Fibroblast of lung (primary cell): ENCODE results near the gene SAFB2.

Source experiments
- EZH2 ChIP-seq: IDR thresholded peaks from 2 replicates; pipeline ENCODE4 v1.5.1; 2012; ENCODE audit warnings: low read length, control low read depth, mild to moderate bottlenecking; ENCODE audit errors: missing control alignments
- TF ChIP-seq, protein P1 (sequence below), 2 donors: IDR thresholded peaks in 1 of 2; conservative IDR thresholded peaks in 1 of 2; 1 replicate in 1 of 2; 2 replicates in 1 of 2; pipeline ENCODE4 v1.5.1; 2011 to 2012; ENCODE audit warnings: low read length in 2 of 2, control low read depth in 1 of 2, inconsistent platforms in 1 of 2, low read depth in 1 of 2, mild to moderate bottlenecking in 1 of 2

GRCh38 chr19:5578097-5578846, 44.3 kb downstream of the SAFB2 start:
- TF ChIP-seq EZH2 = no peak
- TF ChIP-seq, protein P1, sequence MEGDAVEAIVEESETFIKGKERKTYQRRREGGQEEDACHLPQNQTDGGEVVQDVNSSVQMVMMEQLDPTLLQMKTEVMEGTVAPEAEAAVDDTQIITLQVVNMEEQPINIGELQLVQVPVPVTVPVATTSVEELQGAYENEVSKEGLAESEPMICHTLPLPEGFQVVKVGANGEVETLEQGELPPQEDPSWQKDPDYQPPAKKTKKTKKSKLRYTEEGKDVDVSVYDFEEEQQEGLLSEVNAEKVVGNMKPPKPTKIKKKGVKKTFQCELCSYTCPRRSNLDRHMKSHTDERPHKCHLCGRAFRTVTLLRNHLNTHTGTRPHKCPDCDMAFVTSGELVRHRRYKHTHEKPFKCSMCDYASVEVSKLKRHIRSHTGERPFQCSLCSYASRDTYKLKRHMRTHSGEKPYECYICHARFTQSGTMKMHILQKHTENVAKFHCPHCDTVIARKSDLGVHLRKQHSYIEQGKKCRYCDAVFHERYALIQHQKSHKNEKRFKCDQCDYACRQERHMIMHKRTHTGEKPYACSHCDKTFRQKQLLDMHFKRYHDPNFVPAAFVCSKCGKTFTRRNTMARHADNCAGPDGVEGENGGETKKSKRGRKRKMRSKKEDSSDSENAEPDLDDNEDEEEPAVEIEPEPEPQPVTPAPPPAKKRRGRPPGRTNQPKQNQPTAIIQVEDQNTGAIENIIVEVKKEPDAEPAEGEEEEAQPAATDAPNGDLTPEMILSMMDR (conservative IDR thresholded peaks at IDR 0.05 in 1 of 2, IDR thresholded peaks at IDR 0.05 in 1 of 2; ENCODE audit: low read depth in 1 of 2, low read length in 2 of 2) = peak; percentile 84 to 87
